ENCODE data around the gene C20orf96.

The C20orf96 gene

GRCh38 chr20:311609-312008 lies 21.1 kb upstream of the C20orf96 start:
- no peak for DNase-seq

DNA sequence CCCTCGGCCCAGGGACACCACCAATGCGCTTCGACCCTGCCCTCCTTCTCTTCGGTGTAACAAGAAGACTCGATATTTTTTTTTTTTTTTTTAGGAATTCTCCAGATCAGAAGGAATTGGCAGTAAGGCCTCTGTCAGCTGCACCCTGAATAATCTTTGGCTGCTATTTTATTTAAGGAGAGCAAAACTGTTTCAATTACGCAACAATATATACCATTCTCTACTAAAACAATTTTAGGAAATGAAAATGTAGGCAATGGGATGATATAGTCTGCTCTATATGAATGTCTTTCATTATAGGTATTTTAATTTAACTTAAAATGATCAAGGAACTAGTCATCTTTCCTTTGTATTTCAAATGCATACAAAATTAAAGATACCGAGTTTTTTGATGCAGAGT lies 20.1 kb upstream of the C20orf96 start:
- no peak for DNase-seq

- peak; percentile 34 to 85 (median 61) for DNase-seq
These were observed 19.5 kb upstream of the C20orf96 start for GRCh38 chr20:309841-310644.

DNA sequence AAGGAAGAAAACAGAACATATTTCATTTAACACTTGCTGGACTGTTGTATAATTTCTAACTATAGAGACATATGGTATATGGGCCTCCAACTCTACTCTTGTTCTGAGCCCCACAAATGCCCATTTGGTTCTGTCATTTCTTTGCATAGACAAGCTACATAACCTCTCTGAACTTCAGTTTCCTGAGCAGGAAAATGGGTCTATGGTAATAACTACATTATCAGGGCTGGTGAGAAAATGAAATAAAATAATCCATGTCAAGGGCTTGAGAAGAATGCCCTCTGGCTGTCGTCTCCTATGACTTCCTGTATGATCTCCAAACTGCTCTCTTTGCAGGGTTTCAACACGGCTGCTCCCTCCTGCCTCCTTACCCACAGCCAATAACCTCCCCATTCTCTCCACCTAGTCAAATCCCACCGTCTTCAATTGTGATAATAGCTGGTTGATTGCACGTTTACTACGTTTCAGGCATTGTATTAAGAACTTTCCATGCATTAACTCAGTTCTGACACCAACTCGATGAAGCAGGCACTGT lies 18.8 kb upstream of the C20orf96 start:
- DNase-seq = no peak

DNA sequence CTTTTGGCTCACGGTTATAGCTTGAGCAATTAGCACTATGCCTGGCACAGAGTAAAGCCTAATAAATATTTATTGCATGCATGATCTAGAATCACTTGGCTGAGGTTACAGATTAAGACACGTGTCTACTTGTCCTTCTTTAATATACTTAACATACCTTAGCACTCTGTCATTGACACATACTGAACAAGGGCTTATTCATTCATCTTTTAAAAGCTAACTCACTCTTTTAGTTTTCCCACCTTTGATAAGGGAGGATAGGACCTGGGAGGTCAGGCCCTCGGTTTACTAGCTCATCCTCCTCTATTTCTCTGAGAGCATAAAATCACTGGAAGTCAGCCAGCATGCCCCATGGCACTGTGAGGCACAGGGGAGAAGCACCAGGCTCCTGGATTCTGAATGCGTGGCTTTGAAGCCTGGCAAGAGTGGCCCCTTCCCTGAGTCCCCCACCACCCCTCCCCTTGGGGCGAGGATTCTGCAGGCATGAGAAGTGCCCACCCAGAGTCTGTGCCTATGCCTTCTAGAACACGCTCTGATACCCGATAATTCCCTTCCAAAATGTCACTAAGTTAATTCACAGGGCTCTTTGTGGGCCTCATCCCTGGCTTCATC lies 18.0 kb upstream of the C20orf96 start:
- no peak for DNase-seq

- DNase-seq = no peak
These were observed 15.2 kb upstream of the C20orf96 start for GRCh38 chr20:305745-306144.

GRCh38 chr20:301886-302848 lies 11.6 kb upstream of the C20orf96 start:
- DNase-seq = no peak

- DNase-seq = no peak
These were observed 9.9 kb upstream of the C20orf96 start for GRCh38 chr20:300345-300990.

GRCh38 chr20:298776-299391 lies 8.3 kb upstream of the C20orf96 start:
- peak in 1 of 5 experiments; percentile 45 for DNase-seq

GRCh38 chr20:297925-298775 lies 7.6 kb upstream of the C20orf96 start:
- peak; percentile 3 to 73 (median 26) for DNase-seq

DNA sequence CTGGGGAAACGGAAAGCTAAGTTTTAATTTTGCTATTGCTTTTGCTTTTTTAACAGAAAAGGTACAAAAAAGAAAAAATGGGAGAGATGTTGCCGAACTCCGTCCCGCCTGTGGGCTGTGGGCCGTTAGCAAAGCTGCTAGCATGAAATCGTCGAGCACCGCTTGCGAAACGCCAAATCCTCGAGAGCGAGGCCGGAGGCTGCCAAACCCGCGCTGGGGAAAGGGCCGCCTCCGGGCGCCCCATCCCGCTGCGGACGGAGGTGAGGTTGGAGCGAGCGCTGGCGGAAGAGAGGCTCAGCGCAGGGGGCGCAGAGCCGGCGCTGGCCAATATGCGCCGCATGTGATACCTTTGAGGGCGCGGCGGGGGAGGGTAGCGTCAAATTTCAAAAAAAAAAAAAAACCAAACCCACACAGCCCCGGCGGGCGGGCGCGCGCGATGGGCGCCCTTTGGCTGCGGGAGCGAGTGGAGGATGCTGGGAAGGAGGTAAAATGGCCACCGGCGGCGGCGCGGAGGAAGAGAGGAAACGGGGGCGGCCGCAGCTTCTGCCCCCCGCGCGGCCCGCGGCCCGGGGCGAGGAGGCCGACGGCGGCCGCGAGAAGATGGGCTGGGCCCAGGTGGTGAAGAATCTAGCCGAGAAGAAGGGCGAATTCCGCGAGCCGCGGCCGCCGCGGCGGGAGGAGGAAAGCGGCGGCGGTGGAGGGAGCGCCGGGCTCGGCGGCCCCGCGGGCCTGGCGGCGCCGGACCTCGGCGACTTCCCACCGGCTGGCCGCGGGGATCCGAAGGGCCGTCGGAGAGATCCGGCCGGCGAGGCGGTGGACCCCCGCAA lies 6.8 kb upstream of the C20orf96 start, which contains the start of gene ZCCHC3:
ZCCHC3 (plus strand) TSS at position 473 of the 827 bp plus-strand sequence; CDS start at position 490, 17 bp downstream.
- peak; percentile 61 to 94 (median 76) for DNase-seq

DNA sequence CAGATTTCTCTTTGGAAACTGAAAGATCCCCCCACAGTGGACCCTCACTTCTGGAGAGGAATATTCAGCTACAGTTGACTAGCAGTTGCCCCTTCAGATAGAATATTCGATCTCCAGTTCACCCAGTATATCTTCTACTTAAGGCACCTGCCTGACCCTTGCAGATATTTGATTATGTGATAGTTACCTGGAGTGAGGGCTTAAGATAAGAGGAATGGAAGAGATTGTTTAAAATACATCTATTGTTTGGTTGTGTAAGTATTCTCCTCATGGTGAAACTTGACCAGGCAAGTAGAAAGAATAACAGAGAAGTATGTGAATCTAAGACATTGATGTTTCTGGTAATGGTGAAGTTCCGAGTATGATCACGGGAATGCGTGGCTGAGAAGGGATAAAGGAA lies 5.3 kb upstream of the C20orf96 start:
- no peak for DNase-seq

DNA sequence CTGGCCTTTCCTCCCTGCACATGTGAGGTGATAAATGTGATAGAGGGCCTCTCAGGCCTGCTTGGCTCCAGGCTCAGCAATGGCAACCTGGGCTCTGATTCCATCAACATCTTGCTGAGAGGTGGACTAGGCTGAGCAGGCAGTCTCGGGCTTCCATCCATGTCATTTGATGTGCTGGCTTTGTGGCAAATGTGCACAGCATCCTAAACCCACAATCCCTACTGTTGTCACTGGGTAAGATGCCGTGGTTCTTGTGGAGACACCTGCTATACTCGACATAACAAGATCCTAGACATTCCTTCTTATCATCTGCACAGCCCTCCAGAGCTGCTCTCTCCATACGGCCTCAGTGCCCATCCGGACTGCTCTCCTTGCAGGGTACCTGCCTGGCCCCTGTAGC lies 4.1 kb upstream of the C20orf96 start:
- DNase-seq = no peak

GRCh38 chr20:289693-290083 lies 862 bp downstream of the C20orf96 start:
- DNase-seq = peak in 1 of 5 experiments; percentile 22

DNA sequence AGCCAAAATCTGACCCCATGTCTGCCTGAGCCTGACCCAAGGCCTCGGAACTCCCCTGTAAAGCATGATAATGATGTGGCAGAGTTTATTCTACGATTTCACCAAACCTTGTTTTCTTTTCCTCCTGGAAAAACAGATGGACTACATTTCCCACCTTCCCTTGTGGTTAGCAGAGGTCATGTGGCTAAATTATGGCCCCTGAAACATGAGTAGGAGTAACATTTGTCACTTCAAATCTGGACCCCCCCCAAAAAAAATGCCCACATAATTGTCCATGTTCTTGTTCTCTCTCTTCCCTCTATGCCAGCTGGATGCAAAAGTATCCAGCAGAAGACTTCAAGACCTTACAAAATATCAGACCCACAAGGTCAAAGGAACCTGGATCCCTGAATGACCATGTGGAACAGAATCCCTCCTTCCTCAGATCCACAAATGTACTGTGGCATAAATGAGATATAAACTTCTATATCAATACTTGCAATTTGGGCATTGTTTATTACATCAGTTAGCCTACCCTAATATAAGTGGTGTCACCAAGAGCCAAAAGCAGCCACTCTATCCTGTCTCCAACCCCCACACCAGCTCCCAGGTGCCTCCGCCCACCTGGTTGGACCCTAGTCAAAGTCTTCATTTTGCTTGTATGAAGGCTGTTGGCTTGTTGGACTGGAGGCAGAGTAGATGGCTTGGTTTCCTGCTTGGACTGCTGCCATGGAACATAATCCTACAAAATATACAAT lies 1.4 kb downstream of the C20orf96 start:
- DNase-seq = no peak

- DNase-seq = no peak
These were observed 4.0 kb downstream of the C20orf96 start for GRCh38 chr20:286508-286907.

- DNase-seq = no peak
These were observed 6.4 kb downstream of the C20orf96 start for GRCh38 chr20:284172-284571.

DNA sequence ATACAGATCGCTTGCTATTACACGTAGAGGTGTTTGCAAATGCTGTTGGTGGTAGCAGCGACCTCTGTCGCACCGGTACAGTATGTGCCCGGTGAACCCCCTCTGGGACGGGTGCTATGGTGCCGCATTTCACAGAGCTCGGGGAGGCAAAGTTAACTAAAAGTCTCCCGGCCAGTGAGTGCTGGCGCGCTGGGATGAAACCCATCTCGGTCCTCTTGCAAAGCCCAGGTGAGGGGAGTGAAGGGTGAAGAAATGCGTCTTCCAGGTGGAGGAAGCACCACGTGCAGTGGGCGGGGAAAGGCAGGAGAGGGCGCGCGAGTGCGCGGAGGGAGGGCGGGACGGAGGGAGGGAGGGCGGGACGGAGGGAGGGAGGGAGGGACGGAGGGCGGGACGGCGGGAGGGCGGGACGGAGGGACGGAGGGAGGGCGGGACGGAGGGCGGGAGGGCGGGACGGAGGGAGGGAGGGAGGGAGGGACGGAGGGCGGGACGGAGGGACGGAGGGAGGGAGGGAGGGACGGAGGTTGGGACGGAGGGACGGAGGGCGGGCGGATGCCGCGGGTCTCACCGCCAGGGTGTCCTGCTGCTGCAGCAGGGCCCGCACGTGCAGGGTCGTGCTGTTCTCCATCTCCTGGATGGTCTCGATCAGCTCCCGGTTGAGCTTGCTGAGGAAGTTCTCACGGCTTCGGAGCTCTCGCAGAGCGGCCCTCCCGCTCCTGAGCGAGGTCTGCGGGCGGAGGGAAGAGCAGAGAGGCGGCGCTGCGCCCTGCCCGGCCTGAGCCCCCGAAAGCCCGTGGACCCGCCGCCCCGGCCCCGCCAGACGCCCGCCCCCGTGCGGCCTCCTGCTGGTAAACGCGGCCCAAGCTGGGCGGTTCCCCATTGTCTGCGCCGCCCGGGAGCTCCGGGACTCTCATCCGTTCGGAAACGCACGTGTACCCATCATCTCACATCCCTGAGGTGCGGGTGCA lies 11.7 kb downstream of the C20orf96 start:
- DNase-seq = no peak

Data from T-helper 2 cell (primary cell).